Gastrocnemius medialis (tissue), 4 donors: ENCODE measurements around the gene SEPTIN3.

Experiments
- POLR2A ChIP-seq, 2 donors: fragments of 450-650 bp; IDR thresholded peaks; one replicate each; pipeline ENCODE4 v1.6.1; 2017; ENCODE audit warnings: antibody characterized with exemption in 2 of 2, mild to moderate bottlenecking in 2 of 2, moderate library complexity in 2 of 2
- TF ChIP-seq, protein P1 (sequence below), 5 experiments: fragments of 450-650 bp in 3 of 5; fragments of 200-600 bp in 2 of 5; sonication (generic) in 2 of 5; IDR thresholded peaks in 4 of 5; conservative IDR thresholded peaks in 1 of 5; 1 replicate in 4 of 5; 2 replicates in 1 of 5; pipeline ENCODE4 v1.5.1; 2016 to 2019; ENCODE audit warnings: antibody characterized with exemption in 5 of 5, mild to moderate bottlenecking in 3 of 5, moderate library complexity in 3 of 5

DNA sequence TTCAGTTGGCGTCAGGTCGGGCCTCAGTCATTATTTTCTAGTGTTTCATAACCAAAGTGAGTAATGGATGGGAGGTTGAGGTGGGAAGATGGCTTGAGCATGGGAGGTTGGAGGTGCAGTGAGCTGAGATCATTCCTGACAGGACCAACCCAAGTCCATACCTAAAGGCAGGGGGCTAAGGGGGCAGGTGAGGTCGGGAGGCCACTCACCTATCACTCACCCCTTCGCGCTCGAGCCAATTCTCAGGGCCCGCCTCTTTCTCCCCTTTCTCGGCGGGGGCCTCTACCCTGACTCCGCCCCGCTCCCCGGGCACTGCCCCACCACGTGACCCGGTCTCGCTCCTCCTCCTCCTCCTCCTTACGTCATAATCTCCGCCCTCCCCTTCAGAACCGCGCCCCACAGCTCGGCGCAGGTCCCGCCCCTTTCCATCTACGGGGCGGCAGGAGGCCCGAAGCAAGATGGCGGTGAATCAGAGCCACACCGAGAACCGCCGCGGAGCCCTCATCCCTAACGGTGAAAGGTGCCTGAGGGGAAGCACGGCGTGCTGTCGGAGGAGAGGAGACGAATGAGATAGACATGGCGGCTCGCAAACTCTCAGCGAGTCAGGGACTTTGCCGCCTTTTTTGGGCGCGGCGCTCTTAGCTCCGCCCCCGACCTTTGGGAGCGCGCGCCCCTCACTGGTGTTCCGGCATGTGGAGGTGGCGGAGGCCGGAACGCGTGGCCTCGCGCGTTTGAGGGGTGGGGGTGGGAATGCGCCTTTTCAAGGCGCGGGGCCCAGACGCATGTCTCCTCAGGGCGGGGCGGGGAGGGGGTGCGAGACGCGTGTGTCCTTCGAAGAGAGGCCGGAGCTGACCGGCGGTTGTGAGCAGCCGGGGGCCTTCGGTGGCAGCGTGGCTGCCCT is 29.4 kb downstream of the SEPTIN3 start, which contains the start of gene WBP2NL:
- TF ChIP-seq, protein P1, sequence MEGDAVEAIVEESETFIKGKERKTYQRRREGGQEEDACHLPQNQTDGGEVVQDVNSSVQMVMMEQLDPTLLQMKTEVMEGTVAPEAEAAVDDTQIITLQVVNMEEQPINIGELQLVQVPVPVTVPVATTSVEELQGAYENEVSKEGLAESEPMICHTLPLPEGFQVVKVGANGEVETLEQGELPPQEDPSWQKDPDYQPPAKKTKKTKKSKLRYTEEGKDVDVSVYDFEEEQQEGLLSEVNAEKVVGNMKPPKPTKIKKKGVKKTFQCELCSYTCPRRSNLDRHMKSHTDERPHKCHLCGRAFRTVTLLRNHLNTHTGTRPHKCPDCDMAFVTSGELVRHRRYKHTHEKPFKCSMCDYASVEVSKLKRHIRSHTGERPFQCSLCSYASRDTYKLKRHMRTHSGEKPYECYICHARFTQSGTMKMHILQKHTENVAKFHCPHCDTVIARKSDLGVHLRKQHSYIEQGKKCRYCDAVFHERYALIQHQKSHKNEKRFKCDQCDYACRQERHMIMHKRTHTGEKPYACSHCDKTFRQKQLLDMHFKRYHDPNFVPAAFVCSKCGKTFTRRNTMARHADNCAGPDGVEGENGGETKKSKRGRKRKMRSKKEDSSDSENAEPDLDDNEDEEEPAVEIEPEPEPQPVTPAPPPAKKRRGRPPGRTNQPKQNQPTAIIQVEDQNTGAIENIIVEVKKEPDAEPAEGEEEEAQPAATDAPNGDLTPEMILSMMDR (IDR thresholded peaks at IDR 0.05 in 4 of 5, conservative IDR thresholded peaks at IDR 0.05 in 1 of 5), result no peak
- TF ChIP-seq POLR2A (IDR thresholded peaks at IDR 0.05), result peak in 1 of 2 donors; percentile 23
